K562 (cell line): ENCODE results near the gene PPP6R1. TPM values are rescaled to one million over a fixed set of nuclear protein-coding genes. Genes with fewer than 3 reads are reported as not detected.

Source experiments
- CREBBP ChIP-seq: IDR thresholded peaks from one replicate; pipeline ENCODE4 v1.6.1; 2012; ENCODE audit warnings: low read depth, mild to moderate bottlenecking, control low read depth, inconsistent platforms, low read length
- FOXJ3 ChIP-seq: sonication (generic); formaldehyde crosslinking; IDR thresholded peaks from 2 replicates; pipeline ENCODE4 v1.4.0; 2020; ENCODE audit warnings: mild to moderate bottlenecking, missing genetic modification reagents
- GTF2E2 ChIP-seq: fragments of 200-800 bp; sonication (Bioruptor generic); IDR thresholded peaks from 2 replicates; pipeline ENCODE4 v1.6.1; 2016; ENCODE audit warnings: missing genetic modification characterization, missing compliant biosample characterization
- JUND ChIP-seq, 2 experiments: IDR thresholded peaks; 2 replicates in 1 of 2; 3 replicates in 1 of 2; pipeline ENCODE4 v1.6.1; 2011; ENCODE audit warnings: borderline replicate concordance in 2 of 2, low read depth in 2 of 2, low read length in 2 of 2, improper control_type of control experiment in 1 of 2, missing biosample characterization in 1 of 2, missing genetic modification characterization in 1 of 2, missing genetic modification reagents in 1 of 2
- KLF6 ChIP-seq: fragments of 250-450 bp; sonication (Bioruptor Pico); IDR thresholded peaks from 2 replicates; pipeline ENCODE4 v1.4.0; 2020; ENCODE audit warnings: mild to moderate bottlenecking, moderate library complexity, borderline replicate concordance
- PHF21A ChIP-seq: fragments of 450-650 bp; IDR thresholded peaks from 2 replicates; pipeline ENCODE4 v1.6.1; 2017; ENCODE audit warnings: low read depth, borderline replicate concordance
- POLR2G ChIP-seq: fragments of 200-400 bp; formaldehyde crosslinking; IDR thresholded peaks from 2 replicates; pipeline ENCODE4 v1.6.1; 2017; ENCODE audit warnings: low read depth, mild to moderate bottlenecking, antibody characterized with exemption, low read length, moderate library complexity
- POU5F1 ChIP-seq: fragments of 150-350 bp; IDR thresholded peaks from 2 replicates; pipeline ENCODE4 v1.6.1; 2014; ENCODE audit warnings: borderline replicate concordance, low read length, low read depth, mild to moderate bottlenecking; ENCODE audit not compliant: partially characterized antibody
- PRMT5 ChIP-seq: sonication (generic); formaldehyde crosslinking; IDR thresholded peaks from 2 replicates; pipeline ENCODE4 v1.5.0; 2020; ENCODE audit warnings: missing genetic modification reagents
- TEAD2 ChIP-seq: fragments of 450-650 bp; IDR thresholded peaks from 2 replicates; pipeline ENCODE4 v1.6.1; 2016; ENCODE audit warnings: missing genetic modification characterization, control low read depth, missing compliant biosample characterization
- ZBED1 ChIP-seq: IDR thresholded peaks from 2 replicates; pipeline ENCODE4 v1.6.1; 2014
- ZC3H11A ChIP-seq: IDR thresholded peaks from 2 replicates; pipeline ENCODE4 v1.6.1; 2012; ENCODE audit warnings: low read depth, low read length, improper control_type of control experiment
- ZNF316 ChIP-seq: fragments of 450-650 bp; IDR thresholded peaks from 2 replicates; pipeline ENCODE4 v1.6.1; 2016
- ZNF318 ChIP-seq, 2 experiments: fragments of 450-650 bp; IDR thresholded peaks; 2 replicates each; pipeline ENCODE4 v1.6.1; 2016; ENCODE audit warnings: mild to moderate bottlenecking in 2 of 2, borderline replicate concordance in 1 of 2, low read depth in 1 of 2, moderate library complexity in 1 of 2
- ZNF584 ChIP-seq: fragments of 200-800 bp; sonication (Bioruptor generic); IDR thresholded peaks from 2 replicates; pipeline ENCODE4 v1.6.1; 2016; ENCODE audit warnings: low read depth, mild to moderate bottlenecking, missing genetic modification characterization, missing compliant biosample characterization
- ZNF644 ChIP-seq: fragments of 200-800 bp; sonication (Bioruptor generic); IDR thresholded peaks from 2 replicates; pipeline ENCODE4 v1.6.1; 2016; ENCODE audit warnings: low read depth, missing genetic modification characterization, missing compliant biosample characterization
- ZNF75A ChIP-seq: fragments of 450-650 bp; formaldehyde crosslinking; IDR thresholded peaks from 2 replicates; pipeline ENCODE4 v1.4.0; 2020; ENCODE audit warnings: mild to moderate bottlenecking
- polyA plus RNA-seq, 8 experiments: library from polyadenylated mRNA; depleted of rRNA in 4 of 8; stranded (reverse) in 5 of 8; unstranded in 3 of 8; fragments of >200 nt; fragmentation: Nextera tagmentation in 2 of 8; fragmentation: Illumina TruSeq in 1 of 8; extraction: Ambion mirVana in 2 of 8; extraction: Trizol in 1 of 8; gene quantifications; 2 replicates each; pipeline versions ENCODE4 v1.2.1 to v1.2.3, GENCODE V29; 2011 to 2014; ENCODE audit warnings: inconsistent platforms in 1 of 8, missing spikeins in 1 of 8
- total RNA-seq, 7 experiments: library from RNA; depleted of rRNA in 6 of 7; stranded (reverse); fragments of >200 nt in 6 of 7; fragmentation: Illumina TruSeq in 2 of 7; extraction: Trizol in 2 of 7; gene quantifications; 2 replicates each; pipeline versions ENCODE4 v1.2.1 to v1.2.3, GENCODE V29; 2011 to 2021; ENCODE audit warnings: low replicate concordance in 1 of 7
- TF ChIP-seq, protein P1 (sequence below): fragments of 450-650 bp; IDR thresholded peaks from 2 replicates; pipeline ENCODE4 v1.6.1; 2017; ENCODE audit warnings: antibody characterized with exemption

Gene PPP6R1
- total and polyA plus RNA-seq, 9 of the 15 experiments (the other 6 are each of a cell fraction or from before 2014, with no cell fraction given), result 0.48 to 135 (median 37.2) TPM

DNA sequence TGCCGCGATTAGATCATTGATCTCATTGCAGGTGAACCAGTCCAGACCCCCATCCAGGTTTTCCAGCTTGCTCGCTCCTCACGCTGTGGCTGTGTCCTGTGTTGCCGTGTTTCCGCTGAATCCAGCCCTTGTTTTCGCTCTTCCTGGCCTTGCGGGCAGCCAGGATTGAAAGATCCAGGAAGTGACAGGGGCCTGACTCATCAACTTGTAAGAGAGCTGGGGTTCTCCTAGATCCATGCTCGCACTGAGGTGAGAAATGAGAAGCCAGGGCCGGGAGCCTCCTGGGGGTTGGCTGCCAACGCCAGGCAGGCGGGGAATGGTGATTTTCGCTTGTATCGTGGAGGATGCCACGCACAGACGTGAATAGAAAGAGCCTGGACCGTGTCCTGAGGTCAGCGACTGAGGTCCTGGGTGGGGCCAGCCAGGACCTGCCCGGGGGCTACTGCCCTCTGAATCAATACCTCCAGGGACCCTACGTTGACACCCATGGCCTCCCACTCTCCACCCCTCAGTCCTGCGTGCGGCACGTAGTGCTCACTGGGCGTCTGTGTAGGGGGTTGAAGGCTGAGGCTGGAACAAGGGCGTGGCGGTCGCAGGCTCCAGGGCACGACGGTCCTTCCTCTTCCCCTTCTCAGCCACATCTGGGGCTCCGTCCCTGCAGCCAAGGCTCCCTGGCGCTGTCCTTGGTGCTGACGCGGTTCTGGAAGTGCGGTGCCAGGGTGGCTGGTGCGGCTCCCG lies 42.2 kb downstream of the PPP6R1 start (continued):
- TF ChIP-seq ZNF318 (IDR thresholded peaks at IDR 0.05; ENCODE audit: borderline replicate concordance in 1 of 2, low read depth in 1 of 2), result no peak; a peak in 1 of 4 replicates
- TF ChIP-seq POLR2G, result peak; percentile 96
- TF ChIP-seq, protein P1, sequence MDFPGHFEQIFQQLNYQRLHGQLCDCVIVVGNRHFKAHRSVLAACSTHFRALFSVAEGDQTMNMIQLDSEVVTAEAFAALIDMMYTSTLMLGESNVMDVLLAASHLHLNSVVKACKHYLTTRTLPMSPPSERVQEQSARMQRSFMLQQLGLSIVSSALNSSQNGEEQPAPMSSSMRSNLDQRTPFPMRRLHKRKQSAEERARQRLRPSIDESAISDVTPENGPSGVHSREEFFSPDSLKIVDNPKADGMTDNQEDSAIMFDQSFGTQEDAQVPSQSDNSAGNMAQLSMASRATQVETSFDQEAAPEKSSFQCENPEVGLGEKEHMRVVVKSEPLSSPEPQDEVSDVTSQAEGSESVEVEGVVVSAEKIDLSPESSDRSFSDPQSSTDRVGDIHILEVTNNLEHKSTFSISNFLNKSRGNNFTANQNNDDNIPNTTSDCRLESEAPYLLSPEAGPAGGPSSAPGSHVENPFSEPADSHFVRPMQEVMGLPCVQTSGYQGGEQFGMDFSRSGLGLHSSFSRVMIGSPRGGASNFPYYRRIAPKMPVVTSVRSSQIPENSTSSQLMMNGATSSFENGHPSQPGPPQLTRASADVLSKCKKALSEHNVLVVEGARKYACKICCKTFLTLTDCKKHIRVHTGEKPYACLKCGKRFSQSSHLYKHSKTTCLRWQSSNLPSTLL, result no peak
- peak; percentile 70; the same call in 1 of the 2 replicates for TF ChIP-seq PHF21A
- TF ChIP-seq KLF6 (CRISPR knock-in tag), result peak; percentile 80; the same call in 1 of the 2 replicates
- no peak for TF ChIP-seq TEAD2
- TF ChIP-seq POU5F1, result no peak
- TF ChIP-seq GTF2E2, result peak; percentile 91; the same call in 1 of the 2 replicates
- peak; percentile 54; the same call in 1 of the 2 replicates for TF ChIP-seq ZNF584 (CRISPR knock-in tag)
- peak; percentile 88 for TF ChIP-seq ZBED1
- no peak for TF ChIP-seq ZC3H11A
- TF ChIP-seq ZNF644, result peak; percentile 80; the same call in 1 of the 2 replicates
- peak; percentile 38; the same call in 1 of the 2 replicates for TF ChIP-seq ZNF75A (CRISPR knock-in tag)
- peak; percentile 19; the same call in 1 of the 2 replicates for TF ChIP-seq FOXJ3 (CRISPR knock-in tag)
- TF ChIP-seq PRMT5 (CRISPR knock-in tag), result peak; percentile 94
- TF ChIP-seq JUND (IDR thresholded peaks at IDR 0.05; ENCODE audit: borderline replicate concordance, low read depth, low read length), result peak; percentile 98
- peak; percentile 86 for TF ChIP-seq JUND (tag; IDR thresholded peaks at IDR 0.05; ENCODE audit: borderline replicate concordance, low read depth, low read length)
- peak; percentile 64 for TF ChIP-seq CREBBP
- TF ChIP-seq ZNF316, result peak; percentile 97
